Esophagus squamous epithelium (tissue), 4 donors: ENCODE data around the gene FHL1.
A peak's percentile ranks its signal among the peaks of the same experiment; 100 is the strongest.

Experiments used
- CTCF ChIP-seq, 6 experiments: fragments of 450-650 bp in 4 of 6; fragments of 200-600 bp in 2 of 6; sonication (generic) in 2 of 6; IDR thresholded peaks; one replicate each; pipeline ENCODE4 v1.5.1; 2016 to 2019; ENCODE audit warnings: antibody characterized with exemption in 6 of 6, mild to moderate bottlenecking in 4 of 6, moderate library complexity in 4 of 6
- POLR2A ChIP-seq, 4 donors: fragments of 450-650 bp; IDR thresholded peaks; one replicate each; pipeline ENCODE4 v1.6.1; 2017; ENCODE audit warnings: antibody characterized with exemption in 4 of 4, mild to moderate bottlenecking in 4 of 4, moderate library complexity in 3 of 4

- no peak for TF ChIP-seq POLR2A (IDR thresholded peaks at IDR 0.05)
- TF ChIP-seq CTCF (IDR thresholded peaks at IDR 0.05) = peak in 5 of 6 experiments; percentile 50 to 69 (median 62)
Measured at GRCh38 chrX:136162827-136163570, 15.7 kb downstream of the FHL1 start.
